Spleen (tissue), 11 donors: ENCODE data around the gene F2RL1. TPM values are rescaled to one million over a fixed set of nuclear protein-coding genes. Genes with fewer than 3 reads are reported as not detected.

ENCODE experiments used
- DNase-seq: peaks from one replicate; pipeline ENCODE4 v3.0.0-alpha.2; 2020
- H3K27ac ChIP-seq, 8 donors: fragments of 200-600 bp; sonication (generic) in 7 of 8; 1 replicate in 4 of 8; 2 replicates in 4 of 8; pipeline versions ENCODE4 v1.5.0 to v1.8.0; 2016 to 2021; ENCODE audit warnings: inconsistent platforms in 4 of 8, mild to moderate bottlenecking in 4 of 8, moderate library complexity in 1 of 8
- H3K27me3 ChIP-seq, 7 donors: fragments of 200-600 bp; sonication (generic) in 6 of 7; replicated peaks in 1 of 7; 1 replicate in 4 of 7; 2 replicates in 3 of 7; pipeline versions ENCODE4 v1.5.0 to v1.8.0; 2016 to 2021; ENCODE audit warnings: inconsistent platforms in 3 of 7, mild to moderate bottlenecking in 1 of 7
- H3K36me3 ChIP-seq, 6 donors: fragments of 200-600 bp; sonication (generic) in 5 of 6; 1 replicate in 4 of 6; 2 replicates in 2 of 6; pipeline versions ENCODE4 v1.5.0 to v1.8.0; 2016 to 2021; ENCODE audit warnings: inconsistent platforms in 2 of 6
- H3K4me1 ChIP-seq, 6 donors: fragments of 200-600 bp; sonication (generic) in 5 of 6; 1 replicate in 3 of 6; 2 replicates in 3 of 6; pipeline versions ENCODE4 v1.5.0 to v1.8.0; 2016 to 2021; ENCODE audit warnings: inconsistent platforms in 3 of 6
- H3K4me3 ChIP-seq, 8 donors: fragments of 200-600 bp; sonication (generic) in 7 of 8; 1 replicate in 4 of 8; 2 replicates in 4 of 8; pipeline versions ENCODE4 v1.5.0 to v1.8.0; 2016 to 2021; ENCODE audit warnings: inconsistent platforms in 4 of 8, mild to moderate bottlenecking in 4 of 8, moderate library complexity in 2 of 8
- H3K9me3 ChIP-seq, 8 donors: fragments of 200-600 bp; sonication (generic) in 7 of 8; 1 replicate in 4 of 8; 2 replicates in 4 of 8; pipeline versions ENCODE4 v1.5.0 to v1.8.0; 2016 to 2021; ENCODE audit warnings: inconsistent platforms in 4 of 8
- POLR2A ChIP-seq, 3 donors: fragments of 450-650 bp; IDR thresholded peaks; one replicate each; pipeline ENCODE4 v1.5.1; 2017; ENCODE audit warnings: antibody characterized with exemption in 3 of 3, mild to moderate bottlenecking in 1 of 3
- POLR2AphosphoS5 ChIP-seq, 3 donors: sonication (generic); formaldehyde crosslinking; IDR thresholded peaks; one replicate each; pipeline ENCODE4 v1.5.1; 2017; ENCODE audit warnings: antibody characterized with exemption in 3 of 3
- WGBS, 5 donors: extraction: QIAGEN DNeasy Blood & Tissue Kit in 3 of 5; methylation state at CpG; one replicate each; pipeline versions ENCODE4 v1.1.5 to v1.1.7; 2013 to 2018; 5-methylcytosine and 5-hydroxymethylcytosine counted together
- intact Hi-C: fragments of 100-400 bp; cut with DNase I; formaldehyde crosslinking; loops from one replicate; pipeline ENCODE4 v1.15.0; 2023; ENCODE audit warnings: low total_unique reads
- polyA plus RNA-seq, 3 donors: library from polyadenylated mRNA; stranded (reverse); fragments of 200-250 nt; gene quantifications; one replicate each; pipeline ENCODE4 v1.2.1, GENCODE V29; 2013
- total RNA-seq, 7 donors: library from RNA; depleted of rRNA in 3 of 7; stranded (reverse); fragments of >200 nt in 3 of 7; fragmentation: NEBNext Ultra II Directional in 4 of 7; extraction: Animal tissue kit (Norgen Biotek cat#: 25700) in 4 of 7; gene quantifications; one replicate each; pipeline versions ENCODE4 v1.1.0 to v1.2.1, GENCODE V29; 2016 to 2021
- TF ChIP-seq, protein P1 (sequence below), 11 experiments: fragments of 200-600 bp in 7 of 11; fragments of 450-650 bp in 4 of 11; sonication (generic) in 4 of 11; IDR thresholded peaks in 8 of 11; conservative IDR thresholded peaks in 3 of 11; 1 replicate in 7 of 11; 2 replicates in 4 of 11; pipeline versions ENCODE4 v1.4.0 to v1.8.0; 2016 to 2021; ENCODE audit warnings: antibody characterized with exemption in 11 of 11, inconsistent platforms in 4 of 11, mild to moderate bottlenecking in 1 of 11
- donor health status: healthy with polysubstance abuse.
- donor health status: DM: no; HTN: no; CAD: no; lungs with moderate emphysema.
- donor health status: DM: no; HTN: no; CAD: no.
- donor health status: Bipolar disorder and iron deficiency.
- donor health status: healthy.
- donor health status: DM: no; HTN: no; CAD: no.
- donor health status: DM: yes; HTN: yes; CAD: no.

F2RL1 gene
- total and polyA plus RNA-seq, 10 donors: 0.46 to 9.5 (median 4.6) TPM

DNA sequence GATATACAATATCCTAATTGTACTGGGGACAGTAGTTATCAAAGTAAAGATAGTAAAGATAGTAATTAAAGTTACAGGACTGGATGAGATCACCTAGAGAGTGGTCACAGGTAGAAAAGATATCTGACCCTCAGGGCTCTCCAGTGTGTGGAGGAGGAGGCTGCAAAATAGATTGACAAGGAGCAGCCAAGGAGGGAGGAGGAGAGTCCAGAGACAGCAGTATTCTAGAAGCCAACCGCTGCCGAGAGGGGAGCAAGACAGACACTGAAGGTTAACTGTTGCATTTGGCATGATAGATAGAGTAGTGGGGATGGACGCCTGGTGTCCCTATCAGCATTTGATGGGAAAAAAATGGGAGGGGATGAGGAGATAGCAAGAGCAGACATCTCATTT is 17.0 kb upstream of the F2RL1 start:
- Histone ChIP-seq H3K27ac (no peak overlapping the region), H3K27me3 (no peaks in the 10 kb centered on the region), H3K9me3 (no peaks in the 10 kb centered on the region), H3K4me1 (peaks cover 0 to 9% (median 0%) of the 10 kb centered on the region in 6 donors), H3K4me3 (no peak overlapping the region), H3K36me3 (no peaks in the 10 kb centered on the region)
- TF ChIP-seq POLR2AphosphoS5 (IDR thresholded peaks at IDR 0.05) (no peak), POLR2A (IDR thresholded peaks at IDR 0.05) (no peak)
- TF ChIP-seq, protein P1, sequence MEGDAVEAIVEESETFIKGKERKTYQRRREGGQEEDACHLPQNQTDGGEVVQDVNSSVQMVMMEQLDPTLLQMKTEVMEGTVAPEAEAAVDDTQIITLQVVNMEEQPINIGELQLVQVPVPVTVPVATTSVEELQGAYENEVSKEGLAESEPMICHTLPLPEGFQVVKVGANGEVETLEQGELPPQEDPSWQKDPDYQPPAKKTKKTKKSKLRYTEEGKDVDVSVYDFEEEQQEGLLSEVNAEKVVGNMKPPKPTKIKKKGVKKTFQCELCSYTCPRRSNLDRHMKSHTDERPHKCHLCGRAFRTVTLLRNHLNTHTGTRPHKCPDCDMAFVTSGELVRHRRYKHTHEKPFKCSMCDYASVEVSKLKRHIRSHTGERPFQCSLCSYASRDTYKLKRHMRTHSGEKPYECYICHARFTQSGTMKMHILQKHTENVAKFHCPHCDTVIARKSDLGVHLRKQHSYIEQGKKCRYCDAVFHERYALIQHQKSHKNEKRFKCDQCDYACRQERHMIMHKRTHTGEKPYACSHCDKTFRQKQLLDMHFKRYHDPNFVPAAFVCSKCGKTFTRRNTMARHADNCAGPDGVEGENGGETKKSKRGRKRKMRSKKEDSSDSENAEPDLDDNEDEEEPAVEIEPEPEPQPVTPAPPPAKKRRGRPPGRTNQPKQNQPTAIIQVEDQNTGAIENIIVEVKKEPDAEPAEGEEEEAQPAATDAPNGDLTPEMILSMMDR (IDR thresholded peaks at IDR 0.05 in 8 of 11, conservative IDR thresholded peaks at IDR 0.05 in 3 of 11): no peak
- intact Hi-C loops: no loop called here
- DNase-seq: no peak
- 77 to 93% (median 88%) methylated on average over 3 of the region's 3 CpGs for whole genome bisulfite sequencing, 5 donors

DNA sequence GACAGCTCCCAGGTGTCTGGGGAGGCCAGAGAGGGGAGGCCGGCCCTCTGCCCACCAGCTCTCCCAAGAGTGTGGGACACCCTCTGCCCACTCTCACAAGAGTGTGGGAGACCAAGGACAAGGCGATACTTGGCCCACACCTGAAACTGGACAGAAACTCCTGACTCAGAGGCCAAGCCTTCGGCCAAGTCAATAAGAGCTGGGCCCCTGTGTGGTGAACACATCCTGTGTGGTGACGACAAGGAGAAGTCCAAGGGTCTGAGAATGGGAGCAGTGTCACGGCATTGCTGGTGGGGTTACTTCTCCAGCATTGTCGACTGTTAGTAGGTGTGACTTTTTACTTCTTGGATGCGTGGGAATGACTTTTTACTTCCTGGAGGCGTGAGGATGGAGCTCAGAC is 14.6 kb upstream of the F2RL1 start:
- Histone ChIP-seq H3K4me1 (peaks cover 0 to 9% (median 0%) of the 10 kb centered on the region in 6 donors), H3K27ac (no peak overlapping the region), H3K36me3 (no peaks in the 10 kb centered on the region), H3K27me3 (no peaks in the 10 kb centered on the region), H3K4me3 (no peak overlapping the region), H3K9me3 (no peaks in the 10 kb centered on the region)
- TF ChIP-seq, protein P1 (IDR thresholded peaks at IDR 0.05 in 8 of 11, conservative IDR thresholded peaks at IDR 0.05 in 3 of 11): no peak
- no peak for TF ChIP-seq POLR2A (IDR thresholded peaks at IDR 0.05)
- TF ChIP-seq POLR2AphosphoS5 (IDR thresholded peaks at IDR 0.05): no peak
- DNase-seq: no peak
- intact Hi-C loops: no loop called here
- WGBS, 5 donors: 68 to 88% (median 73%) methylated on average over 7 to 8 of the region's 8 CpGs

DNA sequence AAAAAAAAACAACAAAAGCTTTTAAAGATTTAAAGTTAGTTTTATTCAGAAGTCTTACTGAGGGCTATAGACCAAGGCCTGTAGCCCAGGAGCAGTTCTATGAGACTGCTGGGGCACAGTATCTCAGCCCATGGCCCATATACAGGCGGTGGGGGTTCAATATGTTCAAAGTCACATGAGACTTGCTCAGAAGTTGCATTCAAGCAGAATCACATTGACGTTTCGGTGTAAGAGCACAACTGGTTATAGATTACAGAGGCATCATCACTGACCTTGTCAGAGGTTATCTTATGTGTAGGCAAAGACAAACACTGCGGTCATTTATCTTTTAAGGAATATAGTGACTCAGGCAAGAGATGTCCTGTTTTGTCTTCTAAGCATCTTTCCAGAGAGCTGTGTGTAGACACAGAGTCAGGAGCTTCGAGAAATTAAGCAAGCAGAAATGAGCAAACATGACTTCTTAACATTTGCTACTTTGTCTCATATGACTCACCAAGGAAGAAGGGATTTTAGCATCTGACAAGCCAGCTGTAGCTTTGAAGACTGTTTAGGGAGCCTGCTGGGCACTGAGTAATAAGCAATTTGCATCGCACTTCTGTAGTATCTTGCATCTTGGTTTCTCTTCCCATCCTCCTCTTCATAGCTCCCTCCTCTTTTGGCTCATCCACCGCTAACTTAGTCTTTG is 12.9 kb upstream of the F2RL1 start:
- no peak for TF ChIP-seq POLR2A (IDR thresholded peaks at IDR 0.05)
- no peak for TF ChIP-seq POLR2AphosphoS5 (IDR thresholded peaks at IDR 0.05)
- TF ChIP-seq, protein P1 (IDR thresholded peaks at IDR 0.05 in 8 of 11, conservative IDR thresholded peaks at IDR 0.05 in 3 of 11): no peak
- no peaks in the 10 kb centered on the region for H3K9me3 ChIP-seq
- H3K36me3 ChIP-seq: no peaks in the 10 kb centered on the region
- WGBS, 5 donors: 73 to 90% (median 82%) methylated on average over 7 of the region's 7 CpGs
- no peak overlapping the region for H3K27ac ChIP-seq
- H3K4me3 ChIP-seq: no peak overlapping the region
- no peaks in the 10 kb centered on the region for H3K27me3 ChIP-seq
- intact Hi-C loops: no loop called here
- no peak for DNase-seq
- peaks cover 0 to 8% (median 0%) of the 10 kb centered on the region in 6 donors for H3K4me1 ChIP-seq

DNA sequence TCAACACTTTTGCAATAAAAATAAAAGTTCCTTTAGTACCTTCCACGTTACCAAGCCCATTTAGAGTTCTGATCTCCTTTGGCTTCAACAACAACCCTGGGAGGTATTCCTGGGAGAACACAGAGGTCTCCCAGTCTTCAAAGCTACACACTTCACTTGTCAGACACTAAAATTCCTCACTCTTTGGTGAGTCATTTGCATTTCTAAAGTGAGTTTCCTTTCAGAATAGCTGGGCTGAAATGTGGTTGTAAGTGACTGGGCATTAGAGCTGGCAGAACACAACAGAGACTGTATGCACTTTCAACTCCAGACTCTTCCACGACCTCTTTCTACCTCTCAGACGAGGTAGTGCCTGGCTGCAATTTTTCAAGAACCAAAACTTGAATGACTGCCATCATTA is 11.5 kb upstream of the F2RL1 start:
- Histone ChIP-seq H3K27me3 (no peaks in the 10 kb centered on the region), H3K4me1 (no peaks in the 10 kb centered on the region), H3K4me3 (no peak overlapping the region), H3K36me3 (no peaks in the 10 kb centered on the region), H3K27ac (no peak overlapping the region), H3K9me3 (no peaks in the 10 kb centered on the region)
- 62 to 83% (median 77%) methylated on average over 3 of the region's 3 CpGs for WGBS, 5 donors
- TF ChIP-seq, protein P1 (IDR thresholded peaks at IDR 0.05 in 8 of 11, conservative IDR thresholded peaks at IDR 0.05 in 3 of 11): no peak
- TF ChIP-seq POLR2A (IDR thresholded peaks at IDR 0.05) (no peak), POLR2AphosphoS5 (IDR thresholded peaks at IDR 0.05) (no peak)
- no peak for DNase-seq
- intact Hi-C loops: no loop called here
